ENCODE measurements around the gene RCOR1. TPM values are rescaled to one million over a fixed set of nuclear protein-coding genes. Genes with fewer than 3 reads are reported as not detected.

The RCOR1 gene
- total and polyA plus RNA-seq, 8 donors: 33.2 to 80.3 (median 63.6) TPM

DNA sequence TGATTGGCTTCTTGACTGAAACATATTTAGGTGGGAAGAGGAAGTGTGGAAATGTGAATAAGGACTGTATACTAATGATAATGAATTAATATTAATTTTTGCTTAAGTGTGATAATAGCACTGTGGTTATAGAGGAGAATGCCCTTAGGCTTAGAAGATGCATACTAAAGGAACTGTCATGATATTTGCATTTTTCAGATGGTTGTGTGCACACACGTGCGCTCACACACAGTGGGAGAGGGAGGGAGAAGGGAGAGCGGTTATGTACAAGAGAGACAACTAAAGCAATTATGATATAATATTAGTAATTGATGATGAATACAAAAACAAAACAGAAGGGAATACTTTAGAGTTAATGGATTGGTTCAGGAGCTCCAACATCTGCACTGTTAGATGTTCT lies 54.2 kb downstream of the RCOR1 start:
- no peaks in the 10 kb centered on the region for H3K36me3 ChIP-seq
- H3K4me3 ChIP-seq: no peak overlapping the region
- ATAC-seq: no peak
- TF ChIP-seq, protein P1, sequence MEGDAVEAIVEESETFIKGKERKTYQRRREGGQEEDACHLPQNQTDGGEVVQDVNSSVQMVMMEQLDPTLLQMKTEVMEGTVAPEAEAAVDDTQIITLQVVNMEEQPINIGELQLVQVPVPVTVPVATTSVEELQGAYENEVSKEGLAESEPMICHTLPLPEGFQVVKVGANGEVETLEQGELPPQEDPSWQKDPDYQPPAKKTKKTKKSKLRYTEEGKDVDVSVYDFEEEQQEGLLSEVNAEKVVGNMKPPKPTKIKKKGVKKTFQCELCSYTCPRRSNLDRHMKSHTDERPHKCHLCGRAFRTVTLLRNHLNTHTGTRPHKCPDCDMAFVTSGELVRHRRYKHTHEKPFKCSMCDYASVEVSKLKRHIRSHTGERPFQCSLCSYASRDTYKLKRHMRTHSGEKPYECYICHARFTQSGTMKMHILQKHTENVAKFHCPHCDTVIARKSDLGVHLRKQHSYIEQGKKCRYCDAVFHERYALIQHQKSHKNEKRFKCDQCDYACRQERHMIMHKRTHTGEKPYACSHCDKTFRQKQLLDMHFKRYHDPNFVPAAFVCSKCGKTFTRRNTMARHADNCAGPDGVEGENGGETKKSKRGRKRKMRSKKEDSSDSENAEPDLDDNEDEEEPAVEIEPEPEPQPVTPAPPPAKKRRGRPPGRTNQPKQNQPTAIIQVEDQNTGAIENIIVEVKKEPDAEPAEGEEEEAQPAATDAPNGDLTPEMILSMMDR (IDR thresholded peaks at IDR 0.05): no peak
- intact Hi-C loops (cut with DNase I): no loop called here
- no peak for DNase-seq
- H3K27ac ChIP-seq: peak overlapping the region in 1 of 2 donors; percentile 77
- no peaks in the 10 kb centered on the region for H3K9me3 ChIP-seq
- H3K4me1 ChIP-seq: peaks cover 0 to 51% of the 10 kb centered on the region in 2 donors
- no peaks in the 10 kb centered on the region for H3K27me3 ChIP-seq

DNA sequence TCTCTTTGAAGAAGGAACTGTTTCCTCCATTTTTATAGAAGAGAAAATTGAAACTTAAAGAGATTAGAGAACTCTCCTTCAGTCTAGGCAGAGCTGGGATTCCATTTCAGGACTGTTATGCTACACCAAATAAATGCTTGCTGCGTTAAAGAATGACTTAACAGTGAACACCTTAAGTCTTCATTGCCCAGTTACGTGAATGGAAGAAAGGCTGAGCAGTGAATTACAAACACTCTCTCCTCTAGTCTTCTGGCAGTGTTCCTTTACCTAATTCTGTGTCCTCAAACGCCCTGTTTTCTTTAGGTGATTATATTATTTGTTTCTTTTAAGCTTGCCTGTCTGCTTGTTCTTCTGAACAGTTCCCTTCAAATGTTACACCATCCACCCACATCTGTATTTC lies 59.7 kb downstream of the RCOR1 start:
- H3K27ac ChIP-seq: peak overlapping the region in 1 of 2 donors; percentile 19
- intact Hi-C loops (cut with DNase I): no loop called here
- no peaks in the 10 kb centered on the region for H3K36me3 ChIP-seq
- no peaks in the 10 kb centered on the region for H3K9me3 ChIP-seq
- H3K27me3 ChIP-seq: no peaks in the 10 kb centered on the region
- TF ChIP-seq, protein P1 (IDR thresholded peaks at IDR 0.05): no peak
- ATAC-seq: peak; percentile 60
- H3K4me1 ChIP-seq: peaks cover 8 to 36% of the 10 kb centered on the region in 2 donors
- no peak overlapping the region for H3K4me3 ChIP-seq
- no peak for DNase-seq

- H3K27me3 ChIP-seq: no peaks in the 10 kb centered on the region
- H3K27ac ChIP-seq: no peak overlapping the region
- DNase-seq (no peak), ATAC-seq (no peak)
- no peaks in the 10 kb centered on the region for H3K9me3 ChIP-seq
- no peaks in the 10 kb centered on the region for H3K36me3 ChIP-seq
- TF ChIP-seq, protein P1 (IDR thresholded peaks at IDR 0.05): no peak
- intact Hi-C loops (cut with DNase I): no loop called here
- H3K4me1 ChIP-seq: peaks cover 8 to 38% of the 10 kb centered on the region in 2 donors
- no peak overlapping the region for H3K4me3 ChIP-seq
Observed at GRCh38 chr14:102654298-102654697, 61.8 kb downstream of the RCOR1 start.

GRCh38 chr14:102655137-102655536 lies 62.7 kb downstream of the RCOR1 start:
- no peaks in the 10 kb centered on the region for H3K36me3 ChIP-seq
- DNase-seq: no peak
- H3K27me3 ChIP-seq: no peaks in the 10 kb centered on the region
- intact Hi-C loops (cut with DNase I): no loop called here
- H3K4me3 ChIP-seq: no peak overlapping the region
- peak overlapping the region in 1 of 2 donors; percentile 16 for H3K27ac ChIP-seq
- TF ChIP-seq, protein P1 (IDR thresholded peaks at IDR 0.05): no peak
- no peaks in the 10 kb centered on the region for H3K9me3 ChIP-seq
- peaks cover 8 to 42% of the 10 kb centered on the region in 2 donors for H3K4me1 ChIP-seq
- peak; percentile 66 for ATAC-seq

- intact Hi-C loops (cut with DNase I): no loop called here
- H3K36me3 ChIP-seq: no peaks in the 10 kb centered on the region
- H3K9me3 ChIP-seq: no peaks in the 10 kb centered on the region
- no peaks in the 10 kb centered on the region for H3K27me3 ChIP-seq
- ATAC-seq: no peak
- TF ChIP-seq, protein P1 (IDR thresholded peaks at IDR 0.05): no peak
- H3K4me1 ChIP-seq: peaks cover 3 to 40% of the 10 kb centered on the region in 2 donors
- DNase-seq: no peak
- H3K27ac ChIP-seq: no peak overlapping the region
- no peak overlapping the region for H3K4me3 ChIP-seq
Observed at GRCh38 chr14:102659797-102660196, 67.3 kb downstream of the RCOR1 start.

Measured in left lung (tissue), 10 donors.